GM12878 (cell line): ENCODE measurements around the gene PIF1. TPM values are rescaled to one million over a fixed set of nuclear protein-coding genes. Genes with fewer than 3 reads are reported as not detected.

Experiments
- ATAC-seq: fragments of 200-7000 bp; cut with Tn5 transposase; 3 replicates; pipeline ENCODE4 v1.9.1; 2020; ENCODE audit warnings: mild to moderate bottlenecking, moderate library complexity
- BruUV-seq: library from RNA; stranded (reverse); fragments of 400-500 nt; replicated peaks from 2 replicates; lab custom pipeline; 2021; lab: Mats Ljungman, UMichigan
- CTCF ChIA-PET: fragments of 300-600 bp; sonication (Branson Sonifier 250); formaldehyde crosslinking; extraction: SDS; loops from one replicate; lab custom pipeline; 2021; ENCODE audit warnings: inconsistent platforms; lab: Yijun Ruan, JAX
- POLR2A ChIA-PET: fragments of 350-600 bp; formaldehyde crosslinking; extraction: SDS; loops from one replicate; lab custom pipeline; 2021; ENCODE audit warnings: inconsistent platforms; lab: Charles Lee
- RAD21 ChIA-PET: fragments of 300-600 bp; sonication (Branson Sonifier 250); formaldehyde crosslinking; loops from one replicate; lab custom pipeline; 2023; ENCODE audit warnings: antibody characterized with exemption; ENCODE audit not compliant: unreplicated experiment; lab: Charles Lee
- SMC1A ChIA-PET: fragments of 300-600 bp; sonication (Branson Sonifier 250); formaldehyde crosslinking; loops from one replicate; lab custom pipeline; 2023; ENCODE audit not compliant: unreplicated experiment, uncharacterized antibody; lab: Charles Lee
- DNase-seq: peaks from one replicate; pipeline ENCODE4 v3.0.0-alpha.2; 2011; ENCODE audit warnings: low read depth, low spot score
- FAIRE-seq: peaks from 3 replicates; lab custom pipeline; 2011; peaks lifted over from hg19 to GRCh38; lab: Jason Lieb, UNC
- H2AFZ ChIP-seq: 2 replicates; pipeline ENCODE4 v1.6.0; 2011; ENCODE audit warnings: low read depth, low read length, control low read depth; ENCODE audit not compliant: control insufficient read depth
- H3K27ac ChIP-seq: 2 replicates; pipeline ENCODE4 v1.5.1; 2011; ENCODE audit warnings: control low read depth; ENCODE audit not compliant: control insufficient read depth, insufficient read depth
- H3K27me3 ChIP-seq, 2 experiments: replicated peaks in 1 of 2; 2 replicates each; pipeline versions ENCODE4 v1.6.0 to v1.6.1; 2011; ENCODE audit warnings: low read length in 1 of 2; ENCODE audit not compliant: control insufficient read depth in 2 of 2, insufficient read depth in 2 of 2
- H3K36me3 ChIP-seq, 2 experiments: 2 replicates each; pipeline ENCODE4 v1.5.1; 2011; ENCODE audit warnings: low read length in 1 of 2; ENCODE audit not compliant: control insufficient read depth in 2 of 2, insufficient read depth in 2 of 2
- H3K4me1 ChIP-seq: 2 replicates; pipeline ENCODE4 v1.6.1; 2011; ENCODE audit warnings: mild to moderate bottlenecking, low read length, moderate library complexity, mixed read lengths; ENCODE audit not compliant: control insufficient read depth, insufficient read depth
- H3K4me2 ChIP-seq: 2 replicates; pipeline ENCODE4 v1.6.0; 2011; ENCODE audit warnings: control low read depth; ENCODE audit not compliant: control insufficient read depth, insufficient read depth
- H3K4me3 ChIP-seq: fragments of 200-600 bp; sonication (generic); 2 replicates; pipeline ENCODE4 v1.5.1; 2016
- H3K79me2 ChIP-seq: 2 replicates; pipeline ENCODE4 v1.6.0; 2011; ENCODE audit warnings: low read length; ENCODE audit not compliant: control insufficient read depth, insufficient read depth
- H3K9ac ChIP-seq: 2 replicates; pipeline ENCODE4 v1.8.0; 2011; ENCODE audit warnings: low read length, control low read depth, mixed read lengths; ENCODE audit not compliant: control insufficient read depth, insufficient read depth
- H3K9me3 ChIP-seq: replicated peaks from 3 replicates; pipeline ENCODE4 v1.5.1; 2011; ENCODE audit warnings: mild to moderate bottlenecking, low read length; ENCODE audit not compliant: control insufficient read depth, insufficient read depth
- H4K20me1 ChIP-seq: 2 replicates; pipeline ENCODE4 v1.6.0; 2011; ENCODE audit not compliant: control insufficient read depth, insufficient read depth
- BCL3 ChIP-seq: IDR thresholded peaks from 2 replicates; pipeline ENCODE4 v1.6.1; 2011; ENCODE audit warnings: borderline replicate concordance, low read depth, mild to moderate bottlenecking, moderate library complexity, low read length; ENCODE audit not compliant: insufficient read depth, poor library complexity, severe bottlenecking
- BMI1 ChIP-seq: fragments of 450-650 bp; IDR thresholded peaks from 2 replicates; pipeline ENCODE4 v1.6.1; 2016; ENCODE audit warnings: mild to moderate bottlenecking, moderate library complexity, borderline replicate concordance
- CBX3 ChIP-seq: fragments of 200-600 bp; sonication (generic); IDR thresholded peaks from 2 replicates; pipeline ENCODE4 v1.6.1; 2016; ENCODE audit warnings: low read depth, borderline replicate concordance
- ELK1 ChIP-seq: IDR thresholded peaks from 2 replicates; pipeline ENCODE4 v1.6.1; 2012; ENCODE audit warnings: low read depth, low read length, improper control_type of control experiment
- FOS ChIP-seq: IDR thresholded peaks from 3 replicates; pipeline ENCODE4 v1.6.1; 2011; ENCODE audit warnings: borderline replicate concordance; ENCODE audit not compliant: insufficient read length; ENCODE audit errors: extremely low read depth
- GATAD2B ChIP-seq: fragments of 450-650 bp; conservative IDR thresholded peaks from 2 replicates; pipeline ENCODE4 v1.6.1; 2017; ENCODE audit warnings: low read depth, mild to moderate bottlenecking, moderate library complexity
- HDAC6 ChIP-seq: fragments of 200-600 bp; sonication (generic); IDR thresholded peaks from one replicate; pipeline ENCODE4 v1.8.0; 2017; ENCODE audit warnings: antibody characterized with exemption; ENCODE audit not compliant: unreplicated experiment
- KAT2A ChIP-seq: conservative IDR thresholded peaks from 2 replicates; pipeline ENCODE4 v1.6.1; 2011; ENCODE audit warnings: low read depth, low read length; ENCODE audit not compliant: control insufficient read depth
- KDM1A ChIP-seq: fragments of 200-600 bp; sonication (generic); IDR thresholded peaks from 2 replicates; pipeline ENCODE4 v1.6.1; 2016; ENCODE audit warnings: borderline replicate concordance
- MTA2 ChIP-seq: fragments of 450-650 bp; IDR thresholded peaks from 2 replicates; pipeline ENCODE4 v1.6.1; 2016; ENCODE audit warnings: low read depth, mild to moderate bottlenecking, moderate library complexity
- NFIC ChIP-seq: IDR thresholded peaks from 2 replicates; pipeline ENCODE4 v1.6.1; 2012; ENCODE audit warnings: low read depth, mild to moderate bottlenecking, inconsistent platforms, low read length, moderate library complexity
- PKNOX1 ChIP-seq: fragments of 450-650 bp; IDR thresholded peaks from 2 replicates; pipeline ENCODE4 v1.6.1; 2016; ENCODE audit warnings: mild to moderate bottlenecking
- POLR2AphosphoS5 ChIP-seq: IDR thresholded peaks from 2 replicates; pipeline ENCODE4 v1.6.1; 2011; ENCODE audit warnings: mild to moderate bottlenecking, low read length, inconsistent platforms
- SPI1 ChIP-seq: IDR thresholded peaks from 2 replicates; pipeline ENCODE4 v1.6.1; 2011; ENCODE audit warnings: low read depth, mild to moderate bottlenecking, low read length, moderate library complexity, borderline replicate concordance; ENCODE audit not compliant: insufficient read depth
- STAT1 ChIP-seq: fragments of 450-650 bp; conservative IDR thresholded peaks from 2 replicates; pipeline ENCODE4 v1.6.1; 2014; ENCODE audit warnings: antibody characterized with exemption, mild to moderate bottlenecking
- WRNIP1 ChIP-seq: IDR thresholded peaks from 2 replicates; pipeline ENCODE4 v1.6.1; 2011; ENCODE audit warnings: low read depth, low read length, improper control_type of control experiment, borderline replicate concordance
- ZNF274 ChIP-seq: IDR thresholded peaks from one replicate; pipeline ENCODE4 v1.8.0; 2011; ENCODE audit not compliant: insufficient read length, insufficient read depth
- ZNF384 ChIP-seq: IDR thresholded peaks from 2 replicates; pipeline ENCODE4 v1.6.1; 2012; ENCODE audit warnings: low read depth, mild to moderate bottlenecking, low read length, improper control_type of control experiment, borderline replicate concordance
- WGBS: methylation state at CpG from one replicate; pipeline ENCODE4 v1.1.6; 2016; ENCODE audit warnings: low lambda C conversion rate; ENCODE audit not compliant: insufficient replicate concordance, insufficient coverage; ENCODE audit errors: missing lambda C conversion rate; 5-methylcytosine and 5-hydroxymethylcytosine counted together
- in situ Hi-C: fragments of 300-500 bp; cut with MboI; formaldehyde crosslinking; loops from 9 replicates; pipeline ENCODE4 v1.14.3; 2018; ENCODE audit warnings: mixed read lengths
- intact Hi-C: fragments of 100-400 bp; cut with micrococcal nuclease; formaldehyde crosslinking; loops from one replicate; pipeline ENCODE4 v1.14.2; 2022; ENCODE audit not compliant: unreplicated experiment
- polyA plus RNA-seq, 11 experiments: library from polyadenylated mRNA; depleted of rRNA in 4 of 11; unstranded in 6 of 11; stranded (reverse) in 5 of 11; fragments of >200 nt; fragmentation: Nextera tagmentation in 4 of 11; fragmentation: Illumina TruSeq in 1 of 11; extraction: Ambion mirVana in 4 of 11; extraction: Trizol in 1 of 11; gene quantifications; 1 replicate in 1 of 11; 2 replicates in 10 of 11; pipeline versions ENCODE4 v1.2.1 to v1.2.3, GENCODE V29; 2011 to 2016; ENCODE audit warnings: inconsistent platforms in 2 of 11, missing spikeins in 2 of 11, low read depth in 1 of 11
- total RNA-seq, 4 experiments: library from RNA; depleted of rRNA in 3 of 4; stranded (reverse); fragments of >200 nt in 3 of 4; fragmentation: Illumina TruSeq in 1 of 4; extraction: Trizol in 1 of 4; gene quantifications; 2 replicates each; pipeline versions ENCODE4 v1.2.1 to v1.2.3, GENCODE V29; 2013 to 2021

The PIF1 gene
- total and polyA plus RNA-seq, 10 of the 15 experiments (the other 5 are each of a cell fraction or from before 2014, with no cell fraction given), result 3.7 to 68.9 (median 31.1) TPM

- TF ChIP-seq KAT2A, result no peak
- no peak for TF ChIP-seq HDAC6
- TF ChIP-seq CBX3, result no peak
- TF ChIP-seq SPI1, result no peak
- no peak for TF ChIP-seq BCL3
- no peak for TF ChIP-seq ZNF274
- TF ChIP-seq PKNOX1, result no peak
- TF ChIP-seq, all 136 proteins: peak for 0
Observed at GRCh38 chr15:64807751-64808222, 17.7 kb downstream of the PIF1 start (continued).

GRCh38 chr15:64807051-64807749 lies 18.2 kb downstream of the PIF1 start:
- no peak for FAIRE-seq
- CTCF ChIA-PET, result interaction anchor here (0.6 to 17.1 kb wide), 4 partner anchors 5 to 1655 kb away, joined by 3 to 529 read pairs (median 27); no protein-coding TSS in a partner anchor
- in situ Hi-C loops, result no loop called here
- SMC1A ChIA-PET, result interaction anchor here (1.9 to 16.7 kb wide), 3 partner anchors 61 to 87 kb away, joined by 4 to 308 read pairs (median 169); no protein-coding TSS in a partner anchor
- no TSS peak for BruUV-seq
- WGBS, result 62% methylated on average over 13 of the region's 13 CpGs
- intact Hi-C loops, result no loop called here
- no peak overlapping the region for H3K9ac ChIP-seq
- H3K4me1 ChIP-seq, result peaks cover 7% of the 10 kb centered on the region
- H3K27ac ChIP-seq, result no peak overlapping the region
- no peak for ATAC-seq
- no peaks in the 10 kb centered on the region for H3K79me2 ChIP-seq
- H2AFZ ChIP-seq, result no peak overlapping the region
- no peaks in the 10 kb centered on the region for H3K9me3 ChIP-seq
- no peak overlapping the region for H3K4me3 ChIP-seq
- RAD21 ChIA-PET, result interaction anchor here (2.1 to 12.2 kb wide), 3 partner anchors 57 to 79 kb away, joined by 6 to 148 read pairs (median 25); no protein-coding TSS in a partner anchor
- no peaks in the 10 kb centered on the region for H4K20me1 ChIP-seq
- no peaks in the 10 kb centered on the region for H3K27me3 ChIP-seq
- no peak for DNase-seq
- POLR2A ChIA-PET, result interaction anchor here (0.8 to 1.2 kb wide), 2 partner anchors 66 to 75 kb away, joined by 3 to 4 read pairs; no protein-coding TSS in a partner anchor
- no peak overlapping the region for H3K4me2 ChIP-seq
- H3K36me3 ChIP-seq, result no peaks in the 10 kb centered on the region
- TF ChIP-seq GATAD2B (no peak), WRNIP1 (no peak), STAT1 (no peak), BMI1 (no peak), ELK1 (no peak), KDM1A (no peak), NFIC (no peak), POLR2AphosphoS5 (no peak), ZNF384 (no peak), FOS (no peak), MTA2 (no peak)
